K562 (cell line): ENCODE results near the gene DENND5B. TPM values are rescaled to one million over a fixed set of nuclear protein-coding genes. Genes with fewer than 3 reads are reported as not detected.

Experiments
- CTCF ChIP-seq, 3 experiments: IDR thresholded peaks in 2 of 3; conservative IDR thresholded peaks in 1 of 3; 2 replicates each; pipeline ENCODE4 v1.5.1; 2011 to 2012; ENCODE audit warnings: low read length in 3 of 3, mild to moderate bottlenecking in 3 of 3, control low read depth in 2 of 3, improper control_type of control experiment in 1 of 3, inconsistent platforms in 1 of 3, low read depth in 1 of 3, mixed read lengths in 1 of 3, moderate library complexity in 1 of 3; ENCODE audit not compliant: insufficient read depth in 2 of 3
- FOXJ2 ChIP-seq: fragments of 200-800 bp; sonication (Bioruptor generic); IDR thresholded peaks from 2 replicates; pipeline ENCODE4 v1.6.1; 2016; ENCODE audit warnings: missing genetic modification characterization, missing compliant biosample characterization
- FOXJ3 ChIP-seq: sonication (generic); formaldehyde crosslinking; IDR thresholded peaks from 2 replicates; pipeline ENCODE4 v1.4.0; 2020; ENCODE audit warnings: mild to moderate bottlenecking, missing genetic modification reagents
- SAFB2 ChIP-seq: fragments of 200-400 bp; formaldehyde crosslinking; IDR thresholded peaks from 2 replicates; pipeline ENCODE4 v1.6.1; 2018; ENCODE audit warnings: borderline replicate concordance, low read length, low read depth, moderate library complexity; ENCODE audit not compliant: severe bottlenecking
- STAT5A ChIP-seq: IDR thresholded peaks from 2 replicates; pipeline ENCODE4 v1.6.1; 2012; ENCODE audit warnings: low read length, inconsistent platforms, borderline replicate concordance
- TCF3 ChIP-seq: sonication (generic); formaldehyde crosslinking; IDR thresholded peaks from 2 replicates; pipeline ENCODE4 v1.4.0; 2020; ENCODE audit warnings: mild to moderate bottlenecking, missing genetic modification reagents
- ZC3H8 ChIP-seq: fragments of 450-650 bp; IDR thresholded peaks from 2 replicates; pipeline ENCODE4 v1.6.1; 2017
- ZEB2 ChIP-seq: fragments of 450-650 bp; IDR thresholded peaks from 2 replicates; pipeline ENCODE4 v1.6.1; 2016
- ZFP36 ChIP-seq: fragments of 150-350 bp; IDR thresholded peaks from 2 replicates; pipeline ENCODE4 v1.6.1; 2018; ENCODE audit warnings: low read length, low read depth; ENCODE audit not compliant: partially characterized antibody
- ZNF133 ChIP-seq: fragments of 250-450 bp; sonication (Bioruptor Pico); IDR thresholded peaks from 2 replicates; pipeline ENCODE4 v1.4.0; 2020; ENCODE audit warnings: mild to moderate bottlenecking
- polyA plus RNA-seq, 8 experiments: library from polyadenylated mRNA; depleted of rRNA in 4 of 8; stranded (reverse) in 5 of 8; unstranded in 3 of 8; fragments of >200 nt; fragmentation: Nextera tagmentation in 2 of 8; fragmentation: Illumina TruSeq in 1 of 8; extraction: Ambion mirVana in 2 of 8; extraction: Trizol in 1 of 8; gene quantifications; 2 replicates each; pipeline versions ENCODE4 v1.2.1 to v1.2.3, GENCODE V29; 2011 to 2014; ENCODE audit warnings: inconsistent platforms in 1 of 8, missing spikeins in 1 of 8
- total RNA-seq, 7 experiments: library from RNA; depleted of rRNA in 6 of 7; stranded (reverse); fragments of >200 nt in 6 of 7; fragmentation: Illumina TruSeq in 2 of 7; extraction: Trizol in 2 of 7; gene quantifications; 2 replicates each; pipeline versions ENCODE4 v1.2.1 to v1.2.3, GENCODE V29; 2011 to 2021; ENCODE audit warnings: low replicate concordance in 1 of 7
- TF ChIP-seq, protein P1 (sequence below): fragments of 450-650 bp; formaldehyde crosslinking; IDR thresholded peaks from 2 replicates; pipeline ENCODE4 v1.4.0; 2020; ENCODE audit warnings: mild to moderate bottlenecking, moderate library complexity
- TF ChIP-seq, protein P2 (sequence below): fragments of 250-450 bp; sonication (Bioruptor Pico); IDR thresholded peaks from 2 replicates; pipeline ENCODE4 v1.5.0; 2020; ENCODE audit warnings: mild to moderate bottlenecking, borderline replicate concordance
- TF ChIP-seq, protein P3 (sequence below): fragments of 450-650 bp; formaldehyde crosslinking; IDR thresholded peaks from 2 replicates; pipeline ENCODE4 v1.4.0; 2020; ENCODE audit warnings: mild to moderate bottlenecking, moderate library complexity
- TF ChIP-seq, protein P4 (sequence below): fragments of 250-450 bp; sonication (Bioruptor Pico); IDR thresholded peaks from 2 replicates; pipeline ENCODE4 v1.5.0; 2021

The DENND5B gene
- total and polyA plus RNA-seq, 9 of the 15 experiments (the other 6 are each of a cell fraction or from before 2014, with no cell fraction given): 0.99 to 6.0 (median 3.6) TPM

GRCh38 chr12:31522607-31523006 lies 68.3 kb downstream of the DENND5B start (continued):
- TF ChIP-seq, protein P1, sequence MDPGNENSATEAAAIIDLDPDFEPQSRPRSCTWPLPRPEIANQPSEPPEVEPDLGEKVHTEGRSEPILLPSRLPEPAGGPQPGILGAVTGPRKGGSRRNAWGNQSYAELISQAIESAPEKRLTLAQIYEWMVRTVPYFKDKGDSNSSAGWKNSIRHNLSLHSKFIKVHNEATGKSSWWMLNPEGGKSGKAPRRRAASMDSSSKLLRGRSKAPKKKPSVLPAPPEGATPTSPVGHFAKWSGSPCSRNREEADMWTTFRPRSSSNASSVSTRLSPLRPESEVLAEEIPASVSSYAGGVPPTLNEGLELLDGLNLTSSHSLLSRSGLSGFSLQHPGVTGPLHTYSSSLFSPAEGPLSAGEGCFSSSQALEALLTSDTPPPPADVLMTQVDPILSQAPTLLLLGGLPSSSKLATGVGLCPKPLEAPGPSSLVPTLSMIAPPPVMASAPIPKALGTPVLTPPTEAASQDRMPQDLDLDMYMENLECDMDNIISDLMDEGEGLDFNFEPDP (CRISPR knock-in tag): no peak
- TF ChIP-seq SAFB2: no peak
- TF ChIP-seq, protein P2, sequence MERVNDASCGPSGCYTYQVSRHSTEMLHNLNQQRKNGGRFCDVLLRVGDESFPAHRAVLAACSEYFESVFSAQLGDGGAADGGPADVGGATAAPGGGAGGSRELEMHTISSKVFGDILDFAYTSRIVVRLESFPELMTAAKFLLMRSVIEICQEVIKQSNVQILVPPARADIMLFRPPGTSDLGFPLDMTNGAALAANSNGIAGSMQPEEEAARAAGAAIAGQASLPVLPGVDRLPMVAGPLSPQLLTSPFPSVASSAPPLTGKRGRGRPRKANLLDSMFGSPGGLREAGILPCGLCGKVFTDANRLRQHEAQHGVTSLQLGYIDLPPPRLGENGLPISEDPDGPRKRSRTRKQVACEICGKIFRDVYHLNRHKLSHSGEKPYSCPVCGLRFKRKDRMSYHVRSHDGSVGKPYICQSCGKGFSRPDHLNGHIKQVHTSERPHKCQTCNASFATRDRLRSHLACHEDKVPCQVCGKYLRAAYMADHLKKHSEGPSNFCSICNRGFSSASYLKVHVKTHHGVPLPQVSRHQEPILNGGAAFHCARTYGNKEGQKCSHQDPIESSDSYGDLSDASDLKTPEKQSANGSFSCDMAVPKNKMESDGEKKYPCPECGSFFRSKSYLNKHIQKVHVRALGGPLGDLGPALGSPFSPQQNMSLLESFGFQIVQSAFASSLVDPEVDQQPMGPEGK (CRISPR knock-in tag): no peak
- TF ChIP-seq, protein P3, sequence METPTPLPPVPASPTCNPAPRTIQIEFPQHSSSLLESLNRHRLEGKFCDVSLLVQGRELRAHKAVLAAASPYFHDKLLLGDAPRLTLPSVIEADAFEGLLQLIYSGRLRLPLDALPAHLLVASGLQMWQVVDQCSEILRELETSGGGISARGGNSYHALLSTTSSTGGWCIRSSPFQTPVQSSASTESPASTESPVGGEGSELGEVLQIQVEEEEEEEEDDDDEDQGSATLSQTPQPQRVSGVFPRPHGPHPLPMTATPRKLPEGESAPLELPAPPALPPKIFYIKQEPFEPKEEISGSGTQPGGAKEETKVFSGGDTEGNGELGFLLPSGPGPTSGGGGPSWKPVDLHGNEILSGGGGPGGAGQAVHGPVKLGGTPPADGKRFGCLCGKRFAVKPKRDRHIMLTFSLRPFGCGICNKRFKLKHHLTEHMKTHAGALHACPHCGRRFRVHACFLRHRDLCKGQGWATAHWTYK: no peak
- TF ChIP-seq ZC3H8: no peak
- no peak for TF ChIP-seq TCF3 (CRISPR knock-in tag)
- no peak for TF ChIP-seq ZEB2
- no peak for TF ChIP-seq FOXJ3 (CRISPR knock-in tag)
- TF ChIP-seq STAT5A: no peak
- no peak for TF ChIP-seq FOXJ2
- TF ChIP-seq ZNF133 (CRISPR knock-in tag): no peak
- TF ChIP-seq ZFP36: no peak
- TF ChIP-seq CTCF (IDR thresholded peaks at IDR 0.05 in 2 of 3, conservative IDR thresholded peaks at IDR 0.05 in 1 of 3; ENCODE audit: insufficient read depth in 2 of 3, low read depth in 1 of 3, low read length in 3 of 3): no peak
- TF ChIP-seq, protein P4, sequence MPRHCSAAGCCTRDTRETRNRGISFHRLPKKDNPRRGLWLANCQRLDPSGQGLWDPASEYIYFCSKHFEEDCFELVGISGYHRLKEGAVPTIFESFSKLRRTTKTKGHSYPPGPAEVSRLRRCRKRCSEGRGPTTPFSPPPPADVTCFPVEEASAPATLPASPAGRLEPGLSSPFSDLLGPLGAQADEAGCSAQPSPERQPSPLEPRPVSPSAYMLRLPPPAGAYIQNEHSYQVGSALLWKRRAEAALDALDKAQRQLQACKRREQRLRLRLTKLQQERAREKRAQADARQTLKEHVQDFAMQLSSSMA (CRISPR knock-in tag): no peak
